ENCODE data around the gene ZNF618.

GRCh38 chr9:113934167-113934828 is 58.2 kb downstream of the ZNF618 start:
- TF ChIP-seq EP300 (IDR thresholded peaks at IDR 0.05): no peak
- TF ChIP-seq POLR2A (IDR thresholded peaks at IDR 0.05): no peak

Measured in ovary (tissue), 1 donor.